NCI-H146 treated with DMSO at 0.1 percent for 48 hours (cell line): ENCODE results near the gene PTCD3.

Experiments used
- DNase-seq: peaks from one replicate; lab custom pipeline; 2025; ENCODE audit not compliant: unreplicated experiment; lab: John Stamatoyannopoulos, UW

Gene PTCD3

DNA sequence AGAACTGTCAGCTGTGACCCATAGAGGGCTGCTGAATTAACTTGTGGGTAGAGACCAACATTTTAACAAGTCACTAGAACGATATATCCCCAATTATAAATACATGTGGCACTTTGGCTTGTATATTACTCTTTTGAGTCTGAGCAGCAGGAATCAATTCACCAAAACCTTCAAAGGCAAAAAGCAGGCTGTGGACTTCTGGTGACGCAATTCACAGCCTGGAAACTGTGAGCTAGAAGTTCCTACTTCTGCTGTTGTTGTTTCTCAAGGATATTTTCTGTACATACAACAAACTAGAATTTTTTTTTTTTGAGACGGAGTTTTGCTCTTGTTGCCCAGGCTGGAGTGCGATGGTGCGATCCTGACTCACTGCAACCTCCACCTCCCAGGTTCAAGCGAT is 37.3 kb downstream of the PTCD3 start:
- no peak for DNase-seq

DNA sequence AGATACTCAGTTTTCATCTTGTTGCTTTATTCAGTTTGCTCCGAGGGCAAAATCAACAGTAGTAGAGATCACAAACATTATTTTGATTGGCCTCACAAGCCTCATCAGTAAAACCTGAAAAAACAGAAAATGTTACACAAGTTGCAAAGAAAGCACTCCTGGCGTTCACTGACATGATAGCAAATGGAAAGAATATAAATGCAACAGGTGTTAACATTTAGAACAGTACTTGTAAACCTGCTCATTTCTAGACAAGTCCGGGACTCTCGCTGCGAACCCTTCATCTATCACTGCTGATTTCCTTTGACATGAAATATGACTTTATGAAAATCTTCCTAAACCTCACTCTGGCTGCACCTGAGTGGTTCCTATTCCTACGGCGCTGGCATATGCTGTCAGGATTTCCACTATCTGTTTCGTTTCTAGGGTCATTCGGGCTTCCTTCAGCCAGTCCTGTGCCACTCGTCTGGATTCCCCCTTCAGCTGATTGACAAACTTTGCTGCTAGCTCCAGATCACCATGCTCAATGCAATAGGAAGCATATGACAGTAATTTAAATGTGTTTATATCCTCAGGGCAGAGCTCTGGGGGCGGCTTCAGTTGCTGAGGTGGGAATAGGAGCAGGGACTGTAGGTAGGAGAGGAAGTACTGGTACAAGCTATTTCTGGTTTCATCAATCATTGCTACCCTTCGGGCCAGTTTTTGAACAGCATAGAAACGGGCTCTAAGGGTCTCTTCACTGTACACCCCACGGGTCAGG is 38.1 kb downstream of the PTCD3 start:
- DNase-seq, result no peak

GRCh38 chr2:86147793-86148192 is 41.8 kb downstream of the PTCD3 start:
- DNase-seq, result no peak

GRCh38 chr2:86150502-86150901 is 44.5 kb downstream of the PTCD3 start:
- DNase-seq, result no peak

DNA sequence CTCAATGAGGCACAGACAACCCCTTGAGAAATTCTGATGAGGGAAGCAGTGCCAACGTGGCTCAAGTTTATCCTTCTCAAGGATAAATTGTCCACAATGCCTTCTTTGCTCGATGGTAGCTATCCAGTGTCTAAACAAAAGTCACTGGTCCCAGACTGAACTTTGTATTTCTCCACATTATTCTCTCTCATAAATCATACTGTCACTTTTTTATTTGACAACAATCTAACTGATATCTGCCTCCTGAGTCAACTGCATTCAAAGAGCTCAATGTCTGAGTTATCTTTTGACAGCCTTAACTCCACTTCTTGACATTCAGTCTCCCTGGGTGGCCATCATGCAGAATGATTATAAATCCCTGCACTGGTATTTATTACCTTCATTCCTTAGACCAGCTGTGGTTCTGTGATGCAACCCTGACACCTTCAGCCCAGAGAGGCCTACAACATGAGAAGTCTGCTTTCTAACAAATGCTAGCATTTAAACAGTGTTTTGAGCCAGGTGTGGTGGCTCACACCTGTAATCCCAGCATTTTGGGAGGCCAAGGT is 51.0 kb downstream of the PTCD3 start:
- no peak for DNase-seq

- no peak for DNase-seq
These were observed 52.3 kb downstream of the PTCD3 start for GRCh38 chr2:86158286-86158685.

DNA sequence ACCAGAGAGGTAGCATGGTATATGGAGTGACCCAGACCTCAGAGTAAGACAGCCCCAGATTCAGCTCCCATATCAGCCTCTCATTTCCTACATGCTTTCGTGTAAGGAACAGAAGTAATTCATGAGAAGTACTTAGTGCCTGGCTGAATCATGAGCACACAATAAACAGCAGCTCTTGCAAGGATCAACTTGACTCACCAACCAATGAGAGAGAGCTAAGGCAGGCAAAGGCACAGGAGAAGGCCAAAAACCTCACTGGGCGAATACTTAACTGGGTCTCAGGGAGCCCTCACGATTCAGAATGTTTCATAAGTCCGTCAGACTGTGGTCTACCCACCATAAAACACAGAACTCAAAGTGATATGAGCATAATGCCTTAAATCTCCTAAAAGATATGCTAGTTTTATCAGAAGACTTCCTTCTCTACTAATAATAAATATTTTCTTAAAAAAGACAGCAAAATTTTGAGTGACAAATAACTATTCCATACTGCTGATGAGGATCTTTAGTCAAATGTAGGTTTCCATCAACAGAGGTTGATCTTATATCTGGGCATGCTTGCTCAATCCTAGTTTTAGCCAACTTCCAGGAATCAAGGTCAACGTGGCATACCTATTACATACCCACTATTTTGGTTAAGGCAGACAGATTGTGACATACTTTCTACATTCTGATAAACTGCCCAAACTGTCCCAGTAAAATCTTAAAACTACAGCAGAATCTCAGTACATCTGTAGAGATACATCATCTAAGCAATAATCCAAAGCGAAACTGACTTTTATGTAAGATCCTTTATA is 54.3 kb downstream of the PTCD3 start:
- DNase-seq, result no peak

DNA sequence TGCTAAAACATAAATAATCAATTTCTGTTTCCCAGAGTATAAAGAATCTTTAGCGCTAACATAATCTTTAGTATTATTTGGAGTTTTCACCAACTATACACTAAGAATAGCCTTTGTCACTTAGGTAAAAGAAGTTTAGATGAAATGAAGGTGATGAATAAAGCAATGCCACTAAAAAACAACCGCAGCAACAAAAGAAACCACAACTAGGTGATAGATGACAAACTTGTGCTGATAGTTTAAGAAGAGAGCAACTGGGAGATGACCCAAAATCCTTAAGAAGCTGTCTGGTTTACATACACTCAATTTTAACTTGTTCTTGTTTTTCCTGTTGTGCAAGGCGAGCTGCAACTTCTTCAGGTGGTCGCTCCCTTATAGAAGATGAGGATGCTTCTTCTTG is 64.4 kb downstream of the PTCD3 start:
- no peak for DNase-seq

GRCh38 chr2:86171295-86171694 is 65.3 kb downstream of the PTCD3 start:
- DNase-seq, result no peak

DNA sequence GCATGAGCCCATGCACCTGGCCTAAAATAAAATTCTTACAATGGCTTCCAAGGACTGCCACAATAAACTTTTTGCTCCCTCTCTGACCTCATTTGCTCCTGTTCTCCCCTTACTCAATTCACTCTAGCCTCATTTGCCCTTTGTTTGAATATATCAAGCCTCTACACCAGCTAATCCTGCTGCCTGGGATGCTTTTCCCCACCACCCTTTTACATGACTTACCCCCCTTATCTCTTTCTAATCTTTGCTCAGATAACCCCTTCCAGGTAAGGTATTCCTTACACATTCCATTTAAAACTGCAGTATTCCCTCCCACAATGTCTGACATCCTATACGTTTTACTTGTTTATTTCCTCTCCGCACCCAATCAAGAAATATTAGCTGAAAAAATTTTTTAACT is 66.6 kb downstream of the PTCD3 start:
- DNase-seq, result no peak

DNA sequence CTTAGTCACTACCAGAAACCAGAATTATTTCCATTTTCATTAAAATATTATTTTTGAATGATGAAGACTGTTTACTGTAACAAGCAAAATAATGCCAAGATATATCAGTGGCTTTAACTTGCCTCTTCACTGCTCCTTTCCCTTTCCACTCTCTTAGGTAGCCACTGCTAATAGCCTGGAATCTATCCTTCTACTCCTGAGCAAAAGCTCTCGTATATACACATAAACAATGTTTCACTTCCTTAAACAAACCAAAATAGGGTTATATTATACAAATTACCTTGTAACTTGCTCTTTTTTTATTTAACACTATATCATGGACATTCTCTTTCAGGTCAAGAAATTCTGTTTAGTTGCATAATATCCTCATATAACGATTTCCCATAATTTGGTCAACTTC is 68.4 kb downstream of the PTCD3 start:
- no peak for DNase-seq

DNA sequence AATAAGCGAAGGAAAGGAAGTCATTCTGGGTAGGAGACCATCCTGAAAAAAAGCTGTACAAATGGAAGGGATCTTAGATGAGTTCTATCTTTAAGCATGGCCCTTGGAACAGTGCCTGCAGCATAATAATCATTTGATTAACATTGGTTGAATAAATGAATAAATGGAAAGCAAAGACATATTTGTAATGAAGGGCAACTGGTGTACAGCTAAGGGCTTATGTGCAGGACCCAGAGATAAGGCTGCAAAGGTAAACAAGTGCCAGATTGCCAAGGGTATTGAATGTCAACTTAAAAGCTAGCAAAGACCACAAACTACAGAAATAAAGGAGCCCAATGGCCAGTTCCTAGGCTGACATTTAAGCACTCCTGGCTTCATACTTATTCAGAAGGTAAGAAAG is 69.8 kb downstream of the PTCD3 start:
- DNase-seq, result no peak

- no peak for DNase-seq
These were observed 70.6 kb downstream of the PTCD3 start for GRCh38 chr2:86176597-86176996.

DNA sequence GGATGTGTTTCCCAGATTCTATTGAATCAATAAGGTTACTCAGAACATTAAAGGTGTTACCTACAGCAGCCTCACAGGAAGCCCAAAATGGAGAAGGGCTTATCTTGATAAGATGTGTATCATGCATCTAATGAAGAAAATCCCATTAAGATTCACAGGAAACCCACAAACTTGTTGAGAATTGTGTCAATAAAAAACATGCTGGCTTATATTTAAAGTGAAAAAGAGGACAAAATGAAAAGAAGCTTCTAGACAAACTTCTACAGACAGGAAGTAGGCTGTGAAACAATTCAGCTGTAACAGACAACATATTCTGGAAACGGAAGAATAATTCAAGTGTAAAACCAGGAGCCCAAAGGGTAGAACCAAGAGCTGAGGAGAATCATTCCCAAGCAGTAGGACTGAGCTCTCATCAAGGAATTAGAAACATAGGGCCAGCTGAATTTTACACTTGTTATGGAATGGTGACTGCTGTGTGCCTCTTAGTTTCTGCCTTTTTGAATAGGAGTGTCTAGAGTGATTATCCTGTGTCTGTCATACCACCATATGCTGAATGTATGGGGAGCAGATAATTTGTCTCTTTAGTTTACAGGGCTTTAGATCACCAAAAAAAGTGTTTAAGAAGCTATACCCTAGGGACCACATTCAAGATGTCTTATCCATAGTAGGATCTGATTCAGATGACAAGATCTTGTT is 79.6 kb downstream of the PTCD3 start:
- DNase-seq, result no peak

DNA sequence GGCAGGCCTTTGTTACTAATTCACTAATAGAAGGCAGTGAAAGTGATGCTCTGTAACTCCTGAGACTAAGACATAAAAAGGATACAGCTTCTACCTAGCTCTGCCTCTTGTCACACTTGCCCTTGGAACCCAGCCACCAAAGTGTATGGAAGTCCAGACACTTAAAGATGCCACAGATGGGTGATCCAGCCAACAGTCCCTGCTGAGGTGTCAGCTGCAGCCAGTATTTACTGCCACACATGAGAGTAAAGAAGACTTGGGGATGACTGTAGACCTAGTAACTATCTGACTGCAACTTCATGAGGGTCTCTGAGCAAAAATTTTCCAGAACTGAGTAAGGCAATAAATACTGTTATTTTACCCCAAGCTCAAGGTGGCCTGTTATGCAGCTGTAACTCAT is 80.4 kb downstream of the PTCD3 start:
- DNase-seq, result no peak

GRCh38 chr2:86189782-86190416 is 83.9 kb downstream of the PTCD3 start:
- DNase-seq, result no peak
